ENCODE measurements around the gene NCEH1.
"Not testable (repeated sequence)": the region's sequence is repeated elsewhere in the genome, so short reads cannot be mapped to it uniquely, and the experiment has no call there.

NCEH1 gene

DNA sequence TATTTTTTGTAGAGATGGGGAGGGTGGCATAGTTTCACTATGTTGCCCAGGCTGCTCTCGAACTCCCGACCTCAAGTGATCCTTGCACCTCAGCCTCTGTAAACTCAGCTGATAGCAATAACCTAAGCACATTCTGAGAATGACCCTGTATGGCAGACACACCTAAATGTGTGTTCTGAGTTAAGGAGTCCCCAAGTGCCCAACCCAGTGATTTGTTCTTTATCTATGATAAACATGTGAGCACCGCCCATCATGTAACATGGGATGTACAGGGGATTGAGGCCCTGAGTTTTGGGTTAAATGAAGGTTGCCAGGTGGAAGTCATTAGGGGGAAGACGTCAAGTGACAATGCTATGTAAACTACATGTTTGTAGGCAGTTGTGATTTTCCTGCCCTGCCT is 5.7 kb downstream of the NCEH1 start:
- DNase-seq, result no peak

DNA sequence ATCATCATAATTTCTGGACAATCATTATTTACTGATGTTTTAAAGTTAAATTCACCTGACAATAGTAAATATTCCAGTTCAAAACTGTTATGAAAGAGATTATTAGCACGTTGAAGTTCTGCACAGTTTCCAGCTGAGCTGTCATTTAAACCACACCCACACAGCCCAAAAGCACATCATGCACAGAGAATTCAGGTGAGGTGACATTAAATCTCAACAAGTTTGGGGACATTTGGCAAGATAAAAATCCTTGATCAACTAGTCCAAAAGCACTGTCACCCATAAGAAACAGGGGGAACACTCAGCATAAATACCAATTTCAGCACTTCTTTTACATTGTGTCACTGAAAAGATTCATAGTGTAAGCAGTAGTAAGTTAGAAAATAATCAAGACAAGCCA is 6.9 kb downstream of the NCEH1 start:
- no peak for DNase-seq

DNA sequence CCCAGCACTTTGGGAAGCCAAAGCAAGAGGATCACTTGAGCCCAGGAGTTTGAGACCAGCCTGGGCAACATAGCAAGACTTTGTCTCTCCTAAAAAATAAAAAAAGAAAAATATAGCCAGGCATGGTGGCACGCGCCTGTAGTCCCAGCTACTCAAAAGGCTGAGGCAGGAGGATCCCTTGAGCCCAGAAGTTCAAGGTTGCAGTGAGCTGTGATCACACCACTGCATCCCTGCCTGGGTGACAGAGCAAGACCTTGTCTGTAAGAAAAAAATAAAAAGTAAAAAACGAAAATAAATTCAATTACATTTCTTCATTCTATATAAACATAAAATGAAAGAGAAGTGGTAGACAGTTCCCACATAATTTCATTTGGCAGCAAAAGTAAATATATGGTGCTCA is 8.1 kb downstream of the NCEH1 start:
- DNase-seq, result not testable (repeated sequence)

DNA sequence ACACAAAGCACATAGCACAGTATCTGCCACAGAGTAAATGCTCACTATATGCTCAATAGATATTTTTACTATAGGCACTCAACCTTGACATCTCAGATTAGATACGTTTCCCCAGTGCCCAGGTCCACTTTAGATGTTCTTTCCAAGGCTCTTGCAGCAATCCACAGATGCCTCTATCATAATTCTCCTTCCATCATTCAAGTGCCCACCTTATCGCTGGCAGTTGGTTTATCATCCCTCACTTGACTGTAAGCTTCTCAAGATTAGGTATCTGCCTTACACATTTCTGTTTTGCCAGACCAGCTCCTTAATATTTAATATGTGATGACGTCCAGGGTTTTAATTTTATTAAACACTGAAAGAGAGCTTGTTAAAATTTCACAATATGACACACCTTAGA is 8.6 kb downstream of the NCEH1 start:
- no peak for DNase-seq

DNA sequence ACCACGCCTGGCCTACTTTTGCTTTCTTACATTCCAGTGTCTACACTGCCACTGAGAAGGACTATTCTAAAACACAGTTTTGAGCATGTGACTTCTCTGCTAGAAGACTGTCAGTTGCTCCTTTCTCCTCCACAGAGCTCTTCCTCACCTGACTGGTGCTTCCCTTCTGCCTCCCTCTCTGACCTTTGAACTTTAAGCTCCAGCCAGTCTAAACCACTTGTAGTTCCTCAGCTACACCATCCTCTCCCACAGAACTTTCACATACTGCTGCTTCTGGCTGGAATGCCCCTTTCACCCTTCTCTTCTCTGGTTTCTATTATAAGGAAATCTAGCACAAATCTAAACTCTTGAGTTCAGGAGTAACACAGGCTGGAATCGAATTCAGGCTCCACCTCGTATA is 9.1 kb downstream of the NCEH1 start:
- DNase-seq, result no peak

DNA sequence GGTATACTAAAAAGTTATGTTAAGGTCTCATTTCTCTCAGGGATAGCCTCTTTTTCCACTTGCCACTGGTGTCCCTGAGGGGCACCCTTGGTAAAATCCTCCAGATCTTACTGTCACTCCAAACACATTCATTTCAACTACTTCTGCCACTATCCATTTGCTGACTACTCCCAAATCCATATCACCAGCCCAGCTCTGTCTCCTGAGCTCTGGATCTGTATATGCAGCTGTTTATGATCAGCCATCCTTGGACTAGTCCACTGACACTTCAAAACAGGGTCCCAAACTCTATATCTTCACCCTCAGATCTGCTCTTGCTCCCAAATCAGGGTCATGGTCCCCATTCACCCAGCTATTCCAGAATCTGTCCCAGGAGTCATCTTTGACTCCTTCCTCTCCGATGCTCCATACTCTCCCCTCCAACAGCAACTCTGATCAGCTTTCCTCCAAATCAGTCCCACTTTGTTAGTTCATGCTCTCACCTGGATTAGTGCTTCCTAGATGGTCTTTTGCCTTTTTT is 9.9 kb downstream of the NCEH1 start:
- DNase-seq, result no peak

DNA sequence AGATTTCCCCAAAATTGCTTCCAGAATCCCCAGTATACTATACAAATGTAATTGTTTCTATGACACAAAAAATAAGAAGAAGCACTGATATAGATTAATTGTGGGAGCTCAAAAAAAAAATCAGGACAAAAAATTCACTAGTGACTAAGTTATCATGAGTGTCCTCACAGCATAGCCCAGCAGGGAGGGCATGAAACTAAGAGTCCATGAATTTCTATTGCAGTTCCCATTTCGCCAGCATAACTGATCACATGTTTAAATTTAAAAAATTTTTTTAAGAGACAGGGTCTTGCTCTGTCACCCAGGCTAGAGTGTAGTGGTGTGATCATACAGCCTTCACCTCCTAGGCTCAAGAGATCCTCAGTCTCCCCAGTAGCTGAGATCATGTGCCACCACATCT is 10.6 kb downstream of the NCEH1 start:
- DNase-seq, result no peak

DNA sequence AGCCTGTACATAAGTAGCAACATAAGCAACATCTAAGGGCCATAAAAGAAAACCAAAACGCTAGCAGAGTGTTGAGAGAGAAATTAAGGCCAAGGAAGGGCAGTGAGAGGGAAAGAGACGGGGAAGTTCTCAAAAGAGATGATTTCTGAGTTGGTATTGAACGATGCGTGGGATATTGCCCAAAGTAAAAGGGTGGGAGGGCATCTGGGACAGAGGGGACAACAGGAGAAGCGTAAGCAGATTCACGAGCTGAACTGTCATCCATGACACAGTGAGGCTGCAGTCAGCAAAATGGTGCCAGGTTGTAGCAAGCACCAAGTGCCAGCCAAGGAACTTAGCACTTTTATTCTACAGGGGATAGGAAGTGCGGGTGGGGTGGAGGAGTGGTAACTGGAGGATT is 11.8 kb downstream of the NCEH1 start:
- DNase-seq, result no peak

DNA sequence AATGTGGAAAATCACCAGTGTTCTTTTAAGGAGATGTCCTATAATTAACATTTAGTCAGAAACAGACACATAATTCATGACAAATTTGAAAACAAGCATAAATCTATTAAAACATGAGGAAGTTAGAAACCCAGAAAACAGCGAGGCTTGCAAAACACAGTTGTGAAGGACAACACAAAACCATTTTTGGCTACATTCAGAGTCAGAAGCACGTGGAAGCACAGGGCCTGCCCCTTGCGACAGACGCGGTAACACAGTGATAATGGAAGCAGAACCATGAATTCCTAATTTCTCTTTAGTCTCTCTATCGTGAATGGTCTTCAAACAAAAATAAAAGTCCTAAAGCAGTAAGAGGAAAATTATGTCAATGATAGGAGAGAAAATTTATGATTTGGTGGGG is 12.2 kb downstream of the NCEH1 start:
- DNase-seq, result no peak

DNA sequence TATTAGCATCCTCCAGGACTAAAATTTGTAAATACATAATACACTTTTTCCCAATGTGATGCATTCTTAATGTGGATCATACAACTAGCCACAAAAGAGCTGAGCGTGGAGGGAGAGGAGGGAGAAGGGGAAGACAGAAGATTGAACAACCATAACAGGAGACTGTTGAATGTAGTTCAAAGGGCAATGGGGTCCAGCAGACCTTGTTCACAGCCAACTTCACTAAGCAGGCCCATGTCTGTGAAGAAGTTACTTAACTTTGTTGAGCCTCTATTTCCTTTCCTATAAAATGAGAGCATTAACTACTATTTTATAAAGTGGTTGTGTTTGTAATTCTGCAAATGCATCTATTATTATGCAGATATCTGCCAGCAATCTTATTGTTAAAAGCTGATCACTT is 13.3 kb downstream of the NCEH1 start:
- DNase-seq, result no peak

DNA sequence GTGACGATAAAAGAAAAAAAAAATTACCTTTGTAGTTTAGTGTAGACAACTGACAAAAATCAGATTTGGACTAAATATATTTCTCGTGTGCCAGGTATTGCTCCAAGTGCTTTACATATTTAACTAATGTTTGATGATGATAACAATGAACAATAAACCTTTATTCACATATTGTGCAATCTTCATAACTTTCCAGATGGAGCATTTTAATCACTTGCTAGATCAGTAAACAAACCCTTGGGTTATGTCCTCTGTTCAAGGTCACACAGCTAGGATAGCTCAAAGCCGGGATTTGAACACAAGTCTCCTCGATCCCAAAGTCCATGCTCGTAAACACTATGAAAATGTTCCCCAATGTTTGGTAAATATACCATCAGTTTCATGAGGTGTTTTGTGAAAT is 14.5 kb downstream of the NCEH1 start:
- DNase-seq, result no peak

DNA sequence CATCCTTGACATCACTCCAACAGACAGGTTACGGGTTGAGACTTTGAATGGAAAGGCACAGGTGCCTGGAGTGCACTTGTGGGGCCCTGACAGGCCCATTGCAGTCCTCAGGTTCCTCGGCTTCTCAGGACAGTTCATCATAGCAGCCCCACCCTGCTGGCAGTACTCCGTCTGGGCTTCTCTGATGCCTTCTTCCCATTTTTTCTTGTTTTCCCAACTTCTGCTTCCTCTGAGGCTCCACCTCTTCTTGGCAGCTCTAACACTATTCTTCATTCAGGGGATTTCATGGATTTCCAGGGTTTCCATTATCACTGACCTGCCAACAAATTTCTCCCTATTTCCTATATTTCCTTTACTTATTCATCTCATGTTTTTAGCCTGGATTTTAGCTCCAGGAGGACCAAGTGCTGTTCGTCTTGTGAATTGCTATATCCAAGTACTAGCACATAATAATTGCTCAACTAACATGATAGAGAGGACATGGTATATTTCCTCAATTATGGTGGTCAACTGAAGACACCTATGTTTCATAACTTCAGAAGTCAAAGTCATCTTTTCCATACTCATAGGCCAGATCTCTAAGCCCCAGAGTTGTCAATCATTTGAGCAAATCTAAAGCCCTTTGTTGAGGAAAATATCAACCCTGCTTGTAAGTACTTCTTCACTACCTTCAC is 16.2 kb downstream of the NCEH1 start:
- DNase-seq, result no peak

DNA sequence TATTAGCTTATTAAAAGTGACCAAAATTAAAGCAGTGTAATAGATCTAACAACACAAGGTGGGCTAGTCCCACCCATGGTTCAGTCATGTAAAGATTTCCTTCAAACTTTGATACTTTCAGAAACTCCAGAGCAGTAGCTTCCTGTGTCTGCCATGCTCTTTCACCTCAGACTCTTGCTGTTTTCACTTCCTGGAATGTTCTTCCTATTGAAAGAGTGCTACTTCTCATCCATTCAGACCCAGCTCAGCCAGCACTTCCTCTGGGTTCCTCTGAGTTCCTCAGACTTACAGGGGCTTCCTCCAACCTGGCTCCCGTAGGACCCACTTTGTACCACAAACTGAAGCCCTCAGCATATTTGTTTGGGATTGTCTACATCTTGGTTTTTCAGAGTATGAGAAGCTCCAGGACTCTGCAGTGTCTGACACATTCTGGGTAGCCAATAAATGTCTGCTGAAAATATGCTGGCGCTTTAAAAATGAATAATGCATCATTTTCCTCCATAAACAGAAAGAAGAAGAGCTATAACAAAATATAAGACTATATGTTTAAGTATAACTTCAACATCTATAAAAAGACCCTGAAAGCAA is 18.0 kb downstream of the NCEH1 start:
- DNase-seq, result no peak

DNA sequence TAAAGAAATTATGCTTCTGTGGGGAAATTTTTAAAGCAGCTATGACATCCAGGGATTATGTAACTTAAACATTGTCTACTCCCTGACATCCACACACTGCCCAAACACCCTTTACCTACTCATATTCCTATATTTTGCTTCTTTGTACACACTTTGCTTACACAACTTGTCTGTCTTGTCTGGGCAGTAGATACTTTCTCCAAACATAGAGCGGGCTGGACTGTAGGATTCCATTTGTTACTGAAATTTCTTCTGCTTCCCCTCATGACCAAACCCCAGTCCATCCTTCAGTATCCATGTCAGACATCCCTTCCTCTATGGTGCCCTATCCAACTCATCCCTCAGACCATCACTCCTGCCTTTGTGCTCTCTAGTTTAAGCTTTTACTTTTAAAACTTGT is 19.9 kb downstream of the NCEH1 start:
- no peak for DNase-seq

DNA sequence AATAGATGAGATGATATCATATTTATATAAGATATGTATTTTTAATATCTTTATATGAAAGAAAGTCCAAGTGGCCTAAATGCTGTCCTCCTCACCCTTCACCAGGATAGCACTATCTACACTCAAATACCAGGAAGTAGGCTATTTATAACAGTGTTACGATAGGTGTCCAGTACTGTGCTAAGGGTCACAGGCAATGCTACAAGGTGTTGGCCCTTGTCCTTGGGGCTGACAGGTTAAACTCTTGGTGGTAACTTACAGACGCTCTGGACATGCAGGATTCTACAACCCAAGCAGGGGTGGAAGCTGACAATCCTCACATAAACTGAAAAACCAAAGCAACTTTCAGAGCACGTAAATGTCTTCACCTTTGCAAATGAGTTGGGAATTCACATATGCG is 22.3 kb downstream of the NCEH1 start:
- DNase-seq, result no peak

DNA sequence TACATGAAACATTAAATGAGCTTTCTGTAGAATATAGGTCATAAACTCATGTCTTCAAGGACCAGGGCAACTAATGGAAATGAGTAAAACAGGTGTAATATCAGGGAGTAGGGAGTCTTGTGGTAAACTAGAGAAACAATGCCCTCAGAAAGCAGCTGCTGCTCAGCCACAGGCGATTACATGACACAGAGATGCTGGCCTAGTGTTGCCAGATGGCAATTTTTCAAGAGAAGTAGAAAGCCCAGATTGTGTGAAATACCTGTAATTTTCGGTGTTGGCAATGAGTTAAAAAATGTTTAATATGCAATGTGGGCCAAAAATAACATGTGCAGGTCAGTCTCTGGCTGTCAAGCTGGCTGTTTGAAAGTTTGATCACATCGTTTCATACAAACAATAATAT is 23.4 kb downstream of the NCEH1 start:
- no peak for DNase-seq

DNA sequence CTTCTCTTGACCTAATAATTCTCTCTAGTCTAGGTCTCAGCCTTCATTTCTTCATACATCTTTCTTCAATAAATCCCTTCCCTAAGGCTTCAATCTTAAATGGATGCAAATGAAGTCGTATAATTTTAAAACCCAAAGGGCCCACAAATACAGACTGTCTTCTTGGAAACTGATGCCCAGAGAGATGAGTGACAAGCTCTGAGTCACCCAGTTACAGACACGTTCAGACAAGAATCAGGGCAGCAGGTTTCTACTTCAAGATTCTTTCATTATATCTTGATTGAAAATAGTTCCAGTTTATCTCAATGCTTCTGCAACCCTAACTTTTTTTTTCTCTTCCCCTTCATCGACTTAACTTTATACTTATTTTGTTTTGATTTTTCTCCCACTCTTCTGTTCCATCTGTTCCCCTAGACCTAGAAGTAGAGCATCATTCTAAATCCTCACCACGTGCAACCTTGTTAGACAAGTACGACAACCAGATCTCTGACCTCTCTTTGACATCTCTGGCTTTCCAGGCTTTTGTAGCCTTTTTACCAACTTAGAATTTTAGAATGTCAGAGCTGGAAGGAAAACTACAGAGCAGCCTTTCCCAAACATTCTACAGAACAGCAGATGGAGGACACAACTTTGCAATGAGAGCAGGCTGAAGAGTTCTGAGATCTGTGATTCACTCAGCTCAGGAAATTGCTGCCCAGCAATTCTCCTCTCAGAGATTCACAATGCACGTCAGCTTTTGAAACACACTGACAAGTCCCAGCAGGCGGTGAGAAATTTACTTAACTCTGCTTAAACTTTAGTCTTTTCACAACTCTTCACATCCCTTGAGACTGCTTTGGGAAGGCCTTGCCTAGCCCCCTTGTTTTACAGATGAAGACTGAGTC is 25.3 kb downstream of the NCEH1 start:
- DNase-seq, result no peak

DNA sequence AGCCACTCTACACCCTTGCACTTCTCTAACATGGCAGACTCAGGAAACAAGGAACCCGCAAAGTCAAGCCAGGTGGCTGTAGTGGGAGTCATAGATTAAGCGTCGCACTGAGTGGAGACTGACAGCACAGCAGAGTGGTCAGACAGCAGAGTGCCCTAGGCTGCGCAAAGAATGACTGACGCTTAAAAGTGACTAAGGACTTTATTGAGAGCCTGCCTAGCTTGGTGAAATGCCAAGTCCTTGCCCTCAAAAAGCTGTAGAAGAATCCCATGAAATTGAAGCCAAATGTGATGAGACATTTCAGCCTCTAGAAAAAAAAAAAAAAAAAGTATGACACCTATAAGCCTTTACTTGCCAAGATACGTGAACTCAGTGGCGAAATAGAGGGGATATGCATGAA is 30.2 kb downstream of the NCEH1 start:
- DNase-seq, result no peak

DNA sequence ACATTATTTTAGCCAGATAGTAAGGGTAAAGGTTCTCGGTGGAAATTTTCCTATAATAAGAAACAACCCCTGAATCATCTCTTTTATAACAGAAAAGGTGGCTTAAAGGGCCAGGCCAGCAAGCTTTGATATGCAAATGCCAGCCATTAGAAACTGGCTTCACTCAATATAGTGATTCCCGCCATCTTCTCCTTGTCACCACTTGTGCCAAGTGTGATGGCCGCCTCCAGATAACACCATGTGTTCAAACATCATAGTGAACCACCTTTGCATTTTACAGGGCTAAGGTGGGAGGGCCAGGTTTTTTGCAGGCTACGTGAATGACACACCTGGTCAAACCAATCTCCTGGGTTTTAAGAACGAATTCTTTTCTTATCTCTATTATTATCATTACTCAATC is 31.3 kb downstream of the NCEH1 start:
- DNase-seq, result no peak

DNA sequence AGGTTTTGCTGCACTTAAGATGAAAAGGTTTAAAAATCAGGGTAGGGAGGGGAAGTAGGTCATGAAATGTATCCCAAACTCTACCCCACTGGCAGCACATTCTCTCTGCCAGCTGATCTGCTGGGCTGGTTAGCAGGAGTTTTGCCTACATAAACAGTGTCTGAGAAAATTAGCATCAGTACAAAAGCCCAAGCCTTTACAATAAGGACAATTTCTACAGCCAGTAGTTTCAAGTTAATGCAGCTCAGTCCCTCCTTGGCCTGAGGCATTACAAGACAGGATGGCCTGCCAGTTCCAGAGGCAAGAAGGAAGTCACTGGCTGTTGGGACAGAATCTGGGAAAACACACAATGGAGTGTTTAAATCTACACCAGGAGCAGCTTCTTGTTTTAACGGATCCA is 32.8 kb downstream of the NCEH1 start:
- DNase-seq, result no peak

DNA sequence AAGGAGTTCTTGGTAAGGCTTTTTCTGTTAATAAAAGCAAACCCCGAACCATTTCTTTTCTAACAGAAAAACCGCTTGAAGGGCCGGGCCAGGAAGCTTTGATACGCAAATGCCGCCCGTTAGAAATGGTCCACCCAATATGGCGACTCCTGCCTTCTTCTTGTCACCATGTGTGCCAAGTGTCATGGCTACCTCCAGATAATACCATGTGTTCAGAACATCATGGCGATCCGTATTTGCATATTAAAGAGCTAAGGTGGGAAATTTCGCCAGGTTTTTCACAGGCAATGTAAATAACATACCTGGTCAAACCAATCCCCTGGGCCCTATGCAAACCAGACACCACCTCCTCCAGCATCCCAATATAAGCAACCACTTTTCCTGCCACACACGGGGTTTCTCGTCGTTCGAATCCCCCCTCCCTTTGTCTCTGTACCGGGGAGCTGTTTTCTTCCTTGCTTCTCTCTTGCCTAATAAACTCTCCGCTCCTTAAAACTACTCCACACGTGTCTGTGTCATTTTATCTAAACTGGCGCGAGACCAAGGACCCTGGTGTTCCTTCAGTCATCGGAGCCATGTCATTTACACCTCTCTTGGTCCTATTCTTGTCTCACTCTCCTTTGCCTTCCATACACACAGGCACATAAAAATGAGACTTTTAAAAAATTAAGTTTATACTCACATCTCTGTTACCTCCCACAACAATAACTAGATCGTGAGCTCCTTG is 34.5 kb downstream of the NCEH1 start:
- DNase-seq, result no peak

DNA sequence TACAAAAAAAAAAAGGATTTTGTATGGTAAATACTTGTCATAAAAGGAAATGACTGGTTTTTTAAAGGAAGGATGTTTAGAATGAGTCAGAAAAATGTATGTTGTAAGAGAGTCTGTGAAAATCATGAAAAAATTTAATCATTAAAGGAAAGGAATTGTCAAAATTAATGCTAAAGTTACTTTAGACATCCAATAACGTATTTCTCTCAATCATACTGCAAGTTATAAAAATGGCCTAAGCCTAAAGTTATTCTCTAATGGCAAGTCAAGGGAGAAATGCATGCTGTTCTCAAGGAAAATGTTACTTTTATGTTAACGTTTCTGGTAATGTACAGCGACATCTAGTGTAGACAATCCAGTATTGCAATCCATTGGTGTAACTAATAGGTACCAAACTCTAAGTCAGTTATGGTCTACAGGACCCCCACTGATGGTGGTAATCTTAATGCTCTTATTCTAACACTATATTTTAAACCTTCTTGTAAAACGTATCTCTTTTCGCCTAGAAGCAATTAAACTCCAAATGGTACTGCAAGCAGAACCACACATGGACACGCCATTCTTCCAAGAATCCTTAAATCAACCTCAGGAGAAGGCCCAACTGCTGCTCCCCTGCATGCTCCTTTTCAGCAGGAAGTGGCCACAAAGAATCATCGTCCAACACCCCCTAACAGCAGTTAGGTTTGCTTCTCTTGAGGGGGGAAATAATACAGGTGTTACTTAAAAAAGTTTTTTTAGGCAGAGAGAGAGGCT is 35.2 kb downstream of the NCEH1 start:
- no peak for DNase-seq
